Measurements from ENCODE around the gene CNTRL.

The CNTRL gene

DNA sequence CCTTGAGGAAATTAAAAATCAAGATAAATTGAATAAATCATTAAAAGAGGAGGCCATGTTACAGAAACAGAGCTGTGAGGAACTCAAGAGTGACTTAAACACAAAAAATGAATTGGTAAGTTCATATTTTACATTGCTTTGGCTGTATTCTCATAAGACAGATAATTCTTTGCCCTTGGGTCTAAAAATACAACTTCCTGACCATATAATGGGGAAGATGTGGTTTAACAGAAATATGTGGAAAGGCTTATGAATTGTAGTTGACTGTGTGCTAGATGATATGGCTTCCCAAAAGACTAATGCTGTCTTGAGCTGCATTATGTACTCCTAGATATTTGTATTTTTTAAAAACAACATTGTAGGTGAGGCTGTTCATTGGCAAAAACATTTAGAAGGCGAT, 33.1 kb downstream of the CNTRL start:
- H3K9me3 ChIP-seq (ENCODE audit: control insufficient read depth, low read length) = no peaks in the 10 kb centered on the region

DNA sequence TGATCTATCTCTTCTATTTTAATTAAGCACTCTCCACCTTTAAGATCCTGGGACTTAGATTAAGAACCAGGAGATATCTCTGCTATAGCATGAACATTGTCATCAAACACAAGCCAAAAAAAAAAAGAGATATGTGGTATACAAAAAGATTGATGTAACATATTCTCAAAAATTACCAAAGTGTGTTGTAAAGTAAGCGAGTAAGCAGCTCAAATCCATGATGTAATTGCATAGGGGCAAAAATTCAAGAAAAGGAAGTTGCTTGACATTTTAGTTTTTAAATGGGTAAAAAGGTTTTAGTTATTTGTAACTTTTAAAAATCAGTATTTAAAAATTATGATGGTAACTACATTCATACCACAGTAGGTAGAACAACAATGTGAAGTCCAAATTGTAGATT, 40.7 kb downstream of the CNTRL start:
- H3K27ac ChIP-seq = no peak overlapping the region
- H3K36me3 ChIP-seq (ENCODE audit: control insufficient read depth, insufficient read depth, low read length) = no peaks in the 10 kb centered on the region
- TF ChIP-seq, protein P1, sequence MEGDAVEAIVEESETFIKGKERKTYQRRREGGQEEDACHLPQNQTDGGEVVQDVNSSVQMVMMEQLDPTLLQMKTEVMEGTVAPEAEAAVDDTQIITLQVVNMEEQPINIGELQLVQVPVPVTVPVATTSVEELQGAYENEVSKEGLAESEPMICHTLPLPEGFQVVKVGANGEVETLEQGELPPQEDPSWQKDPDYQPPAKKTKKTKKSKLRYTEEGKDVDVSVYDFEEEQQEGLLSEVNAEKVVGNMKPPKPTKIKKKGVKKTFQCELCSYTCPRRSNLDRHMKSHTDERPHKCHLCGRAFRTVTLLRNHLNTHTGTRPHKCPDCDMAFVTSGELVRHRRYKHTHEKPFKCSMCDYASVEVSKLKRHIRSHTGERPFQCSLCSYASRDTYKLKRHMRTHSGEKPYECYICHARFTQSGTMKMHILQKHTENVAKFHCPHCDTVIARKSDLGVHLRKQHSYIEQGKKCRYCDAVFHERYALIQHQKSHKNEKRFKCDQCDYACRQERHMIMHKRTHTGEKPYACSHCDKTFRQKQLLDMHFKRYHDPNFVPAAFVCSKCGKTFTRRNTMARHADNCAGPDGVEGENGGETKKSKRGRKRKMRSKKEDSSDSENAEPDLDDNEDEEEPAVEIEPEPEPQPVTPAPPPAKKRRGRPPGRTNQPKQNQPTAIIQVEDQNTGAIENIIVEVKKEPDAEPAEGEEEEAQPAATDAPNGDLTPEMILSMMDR (IDR thresholded peaks at IDR 0.05) = no peak
- H3K4me1 ChIP-seq = no peaks in the 10 kb centered on the region
- H3K9me3 ChIP-seq (ENCODE audit: control insufficient read depth, low read length) = no peaks in the 10 kb centered on the region
- no peak overlapping the region for H3K4me3 ChIP-seq (ENCODE audit: low read depth, low read length)
- H2AFZ ChIP-seq = no peak overlapping the region
- H3K4me2 ChIP-seq (ENCODE audit: low read length) = no peak overlapping the region
- H3K9ac ChIP-seq = no peak overlapping the region
- no peaks in the 10 kb centered on the region for H3K27me3 ChIP-seq (ENCODE audit: control insufficient read depth, insufficient read depth, low read length)
- H3K79me2 ChIP-seq = no peaks in the 10 kb centered on the region

More for the DNA sequence above, 33.1 kb downstream of the CNTRL start:
- Histone ChIP-seq H2AFZ (no peak overlapping the region), H3K4me2 (ENCODE audit: low read length) (no peak overlapping the region), H3K4me1 (no peaks in the 10 kb centered on the region), H3K79me2 (no peaks in the 10 kb centered on the region), H3K27me3 (ENCODE audit: control insufficient read depth, insufficient read depth, low read length) (no peaks in the 10 kb centered on the region), H3K36me3 (ENCODE audit: control insufficient read depth, insufficient read depth, low read length) (no peaks in the 10 kb centered on the region), H3K9ac (no peak overlapping the region), H3K27ac (no peak overlapping the region), H3K4me3 (ENCODE audit: low read depth, low read length) (no peak overlapping the region)
- TF ChIP-seq, protein P1 (IDR thresholded peaks at IDR 0.05) = no peak

- H3K4me3 ChIP-seq (ENCODE audit: low read depth, low read length) = no peak overlapping the region
- no peak overlapping the region for H2AFZ ChIP-seq
- H3K4me1 ChIP-seq = no peaks in the 10 kb centered on the region
- no peak overlapping the region for H3K4me2 ChIP-seq (ENCODE audit: low read length)
- H3K36me3 ChIP-seq (ENCODE audit: control insufficient read depth, insufficient read depth, low read length) = no peaks in the 10 kb centered on the region
- TF ChIP-seq, protein P1 (IDR thresholded peaks at IDR 0.05) = no peak
- no peaks in the 10 kb centered on the region for H3K79me2 ChIP-seq
- H3K27me3 ChIP-seq (ENCODE audit: control insufficient read depth, insufficient read depth, low read length) = no peaks in the 10 kb centered on the region
- no peak overlapping the region for H3K27ac ChIP-seq
- H3K9ac ChIP-seq = no peak overlapping the region
- no peaks in the 10 kb centered on the region for H3K9me3 ChIP-seq (ENCODE audit: control insufficient read depth, low read length)
Measured at GRCh38 chr9:121118266-121118665, 43.5 kb downstream of the CNTRL start.

DNA sequence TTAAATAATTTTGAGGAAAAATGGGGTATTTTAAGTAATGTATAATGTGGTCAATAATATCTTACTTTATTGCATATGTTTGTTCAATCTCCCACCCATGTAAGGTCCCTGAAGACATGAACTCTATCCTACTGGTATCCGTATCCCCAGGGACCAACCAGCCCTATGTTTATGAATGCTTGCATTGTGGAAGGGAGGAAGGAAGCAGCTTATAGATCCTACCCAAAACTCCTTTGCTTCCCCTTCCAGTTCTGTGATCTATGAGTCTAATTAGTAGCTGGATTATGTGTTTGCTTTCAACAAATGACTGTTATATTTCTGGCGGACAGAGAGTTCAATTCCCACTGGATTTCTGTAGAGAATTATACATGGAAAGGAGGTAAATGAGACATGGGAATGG, 45.6 kb downstream of the CNTRL start:
- Histone ChIP-seq H3K9ac (no peak overlapping the region), H3K79me2 (no peaks in the 10 kb centered on the region), H3K36me3 (ENCODE audit: control insufficient read depth, insufficient read depth, low read length) (no peaks in the 10 kb centered on the region), H3K27me3 (ENCODE audit: control insufficient read depth, insufficient read depth, low read length) (no peaks in the 10 kb centered on the region), H3K27ac (no peak overlapping the region), H3K9me3 (ENCODE audit: control insufficient read depth, low read length) (no peaks in the 10 kb centered on the region), H2AFZ (no peak overlapping the region), H3K4me2 (ENCODE audit: low read length) (no peak overlapping the region), H3K4me1 (no peaks in the 10 kb centered on the region), H3K4me3 (ENCODE audit: low read depth, low read length) (no peak overlapping the region)
- TF ChIP-seq, protein P1 (IDR thresholded peaks at IDR 0.05) = no peak

DNA sequence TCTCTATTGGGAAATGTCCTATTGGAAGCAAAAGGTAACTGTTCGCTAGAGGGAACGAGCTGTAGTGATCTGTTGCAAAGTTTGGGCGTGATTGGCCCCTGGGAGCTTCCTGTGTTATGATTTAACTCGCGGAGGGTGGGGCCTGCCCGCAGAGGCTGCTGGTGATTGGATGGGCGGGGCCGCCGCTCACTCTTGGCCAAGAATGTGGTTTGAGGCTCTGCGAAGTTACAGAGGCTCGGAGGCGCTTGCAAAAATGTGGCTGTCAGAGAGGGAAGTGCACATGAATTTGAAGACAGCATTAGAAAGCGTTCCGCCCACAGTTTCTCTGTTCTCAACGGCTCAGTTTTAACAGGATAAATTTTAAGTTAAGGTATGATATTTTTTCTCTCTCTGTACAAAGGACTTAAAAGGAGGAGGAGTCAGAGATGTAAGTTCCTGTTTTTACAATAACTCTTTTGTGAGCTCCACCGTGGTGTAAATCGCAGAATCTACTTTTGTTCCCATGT, 46.9 kb downstream of the CNTRL start:
- Histone ChIP-seq H3K27ac (no peak overlapping the region), H3K27me3 (ENCODE audit: control insufficient read depth, insufficient read depth, low read length) (no peaks in the 10 kb centered on the region), H3K36me3 (ENCODE audit: control insufficient read depth, insufficient read depth, low read length) (no peaks in the 10 kb centered on the region), H3K79me2 (no peaks in the 10 kb centered on the region), H2AFZ (peak overlapping the region; percentile 54), H3K9ac (no peak overlapping the region), H3K4me2 (ENCODE audit: low read length) (peak overlapping the region; percentile 81), H3K9me3 (ENCODE audit: control insufficient read depth, low read length) (no peaks in the 10 kb centered on the region), H3K4me1 (no peaks in the 10 kb centered on the region), H3K4me3 (ENCODE audit: low read depth, low read length) (peak overlapping the region; percentile 60)
- TF ChIP-seq, protein P1 (IDR thresholded peaks at IDR 0.05) = peak; percentile 16

All from parathyroid adenoma (tissue), 2 donors.